CD14-positive monocyte (primary cell): ENCODE data around the gene SGMS1. TPM values are rescaled to one million over a fixed set of nuclear protein-coding genes. Genes with fewer than 3 reads are reported as not detected.

Experiments used
- DNase-seq, 3 donors: peaks; one replicate each; pipeline ENCODE4 v3.0.0-alpha.2; 2011 to 2022
- H2AFZ ChIP-seq: 2 replicates; pipeline ENCODE4 v1.6.0; 2012; ENCODE audit warnings: mild to moderate bottlenecking, low read depth, low read length, inconsistent platforms; ENCODE audit not compliant: insufficient read depth, poor library complexity, severe bottlenecking
- H3K27ac ChIP-seq, 2 donors: 1 replicate in 1 of 2; 2 replicates in 1 of 2; pipeline ENCODE4 v1.5.1; 2012 to 2013; ENCODE audit warnings: low read length in 2 of 2, control low read depth in 1 of 2, inconsistent platforms in 1 of 2, low read depth in 1 of 2, mild to moderate bottlenecking in 1 of 2
- H3K27me3 ChIP-seq, 2 donors: one replicate each; pipeline versions ENCODE4 v1.6.0 to v1.6.1; 2011 to 2013; ENCODE audit warnings: low read length in 2 of 2; ENCODE audit not compliant: control insufficient read depth in 2 of 2, insufficient read depth in 2 of 2
- H3K36me3 ChIP-seq, 2 donors: replicated peaks in 1 of 2; 1 replicate in 1 of 2; 2 replicates in 1 of 2; pipeline versions ENCODE4 v1.5.1 to v1.6.1; 2012 to 2013; ENCODE audit warnings: low read length in 2 of 2, control low read depth in 1 of 2, inconsistent platforms in 1 of 2, mild to moderate bottlenecking in 1 of 2; ENCODE audit not compliant: insufficient read depth in 2 of 2, control insufficient read depth in 1 of 2
- H3K4me1 ChIP-seq, 2 donors: 1 replicate in 1 of 2; 2 replicates in 1 of 2; pipeline versions ENCODE4 v1.5.1 to v1.6.1; 2012 to 2013; ENCODE audit warnings: low read length in 2 of 2, control low read depth in 1 of 2, inconsistent platforms in 1 of 2, mild to moderate bottlenecking in 1 of 2, moderate library complexity in 1 of 2; ENCODE audit not compliant: insufficient read depth in 2 of 2, control insufficient read depth in 1 of 2
- H3K4me2 ChIP-seq: replicated peaks from 2 replicates; pipeline ENCODE3; 2012; ENCODE audit warnings: low read length, moderate library complexity, mild to moderate bottlenecking; ENCODE audit not compliant: poor library complexity, severe bottlenecking; ENCODE audit errors: extremely low read depth
- H3K4me3 ChIP-seq, 3 experiments: fragments of 200-600 bp in 1 of 3; sonication (generic) in 1 of 3; replicated peaks in 1 of 3; 1 replicate in 2 of 3; 2 replicates in 1 of 3; pipeline ENCODE4 v1.5.1; 2011 to 2013; ENCODE audit warnings: low read length in 3 of 3, mild to moderate bottlenecking in 3 of 3, control low read depth in 2 of 3, low read depth in 2 of 3, inconsistent platforms in 1 of 3, moderate library complexity in 1 of 3
- H3K79me2 ChIP-seq: 2 replicates; pipeline ENCODE4 v1.6.0; 2012; ENCODE audit warnings: mild to moderate bottlenecking, control low read depth, inconsistent platforms, low read length, moderate library complexity; ENCODE audit not compliant: insufficient read depth
- H3K9ac ChIP-seq: 2 replicates; pipeline ENCODE4 v1.6.0; 2017; ENCODE audit warnings: low read length, mild to moderate bottlenecking; ENCODE audit not compliant: insufficient read depth, poor library complexity, severe bottlenecking
- H3K9me3 ChIP-seq, 2 donors: replicated peaks in 1 of 2; 1 replicate in 1 of 2; 2 replicates in 1 of 2; pipeline versions ENCODE4 v1.5.1 to v1.6.1; 2012 to 2013; ENCODE audit warnings: low read length in 2 of 2, control low read depth in 1 of 2; ENCODE audit not compliant: control insufficient read depth in 1 of 2, insufficient read depth in 1 of 2
- H4K20me1 ChIP-seq: 2 replicates; pipeline ENCODE4 v1.6.0; 2012; ENCODE audit warnings: mild to moderate bottlenecking, low read length, control low read depth, moderate library complexity; ENCODE audit not compliant: insufficient read depth
- H3K27ac Mint-ChIP-seq, 7 donors: one replicate each; pipeline ENCODE4 v1.8.0; 2020; ENCODE audit warnings: mild to moderate bottlenecking in 7 of 7, mixed read lengths in 7 of 7, moderate library complexity in 6 of 7, inconsistent platforms in 2 of 7
- H3K27me3 Mint-ChIP-seq, 3 donors: one replicate each; pipeline ENCODE4 v1.8.0; 2021 to 2022; ENCODE audit warnings: low read depth in 3 of 3, mild to moderate bottlenecking in 3 of 3, mixed read lengths in 3 of 3, moderate library complexity in 3 of 3, inconsistent platforms in 1 of 3
- H3K36me3 Mint-ChIP-seq, 2 donors: one replicate each; pipeline ENCODE4 v1.8.0; 2020; ENCODE audit warnings: mixed read lengths in 2 of 2, inconsistent platforms in 1 of 2, mild to moderate bottlenecking in 1 of 2
- H3K4me1 Mint-ChIP-seq: one replicate; pipeline ENCODE4 v1.8.0; 2020; ENCODE audit warnings: mild to moderate bottlenecking, mixed read lengths
- H3K4me3 Mint-ChIP-seq, 2 donors: one replicate each; pipeline ENCODE4 v1.8.0; 2020; ENCODE audit warnings: mild to moderate bottlenecking in 2 of 2, mixed read lengths in 2 of 2, moderate library complexity in 1 of 2
- H3K9me3 Mint-ChIP-seq, 7 donors: one replicate each; pipeline ENCODE4 v1.8.0; 2020 to 2022; ENCODE audit warnings: mixed read lengths in 7 of 7, mild to moderate bottlenecking in 6 of 7, moderate library complexity in 6 of 7, inconsistent platforms in 2 of 7
- WGBS: methylation state at CpG from one replicate; pipeline ENCODE4 v1.1.5; 2013; ENCODE audit warnings: missing lambda C conversion rate; ENCODE audit not compliant: insufficient coverage; 5-methylcytosine and 5-hydroxymethylcytosine counted together
- intact Hi-C, 2 donors: fragments of 100-400 bp; cut with micrococcal nuclease; formaldehyde crosslinking; loops; one replicate each; pipeline versions ENCODE4 v1.15.0 to v1.15.1; 2023
- polyA plus RNA-seq, 3 donors: library from polyadenylated mRNA; depleted of rRNA in 1 of 3; unstranded in 2 of 3; stranded (reverse) in 1 of 3; fragments of 300-500 nt in 2 of 3; fragments of >200 nt in 1 of 3; fragmentation: Illumina TruSeq in 2 of 3; gene quantifications; 1 replicate in 2 of 3; 2 replicates in 1 of 3; pipeline ENCODE4 v1.2.3, GENCODE V29; 2012 to 2021
- TF ChIP-seq, protein P1 (sequence below): fragments of 200-600 bp; IDR thresholded peaks from one replicate; pipeline ENCODE4 v1.8.0; 2022; ENCODE audit warnings: antibody characterized with exemption, mild to moderate bottlenecking

The SGMS1 gene
- polyA plus RNA-seq, 3 donors = 19.5 to 20.6 (median 20.4) TPM

DNA sequence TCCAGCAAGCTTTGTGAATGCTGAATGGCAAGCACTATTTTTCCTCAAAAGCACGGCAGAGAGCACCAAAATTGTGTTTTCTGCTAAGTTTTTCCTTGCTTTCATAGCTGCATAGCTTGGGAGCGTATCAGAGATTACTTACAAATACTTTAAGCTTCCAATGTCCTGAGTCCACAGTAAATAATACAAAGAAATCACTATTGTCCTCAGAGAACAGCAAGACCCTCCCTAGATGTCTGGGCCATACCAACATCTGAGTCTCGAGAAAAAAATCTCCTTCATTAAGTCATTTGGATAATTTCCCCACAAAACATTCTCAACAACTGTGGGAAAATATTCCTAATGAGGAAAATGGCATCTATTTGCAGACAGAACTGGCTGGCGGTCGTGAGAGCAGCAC is 41.7 kb downstream of the SGMS1 start:
- H3K27ac Mint-ChIP-seq = no peak overlapping the region
- Histone ChIP-seq H3K4me1 (peaks cover 20 to 24% of the 10 kb centered on the region in 2 donors), H3K27me3 (no peaks in the 10 kb centered on the region), H3K9ac (no peak overlapping the region), H3K4me3 (no peak overlapping the region), H2AFZ (no peak overlapping the region), H3K4me2 (no peak overlapping the region), H3K79me2 (peaks cover 3% of the 10 kb centered on the region), H3K9me3 (no peaks in the 10 kb centered on the region), H3K36me3 (no peaks in the 10 kb centered on the region), H4K20me1 (peaks cover 45% of the 10 kb centered on the region), H3K27ac (no peak overlapping the region)
- 92% methylated on average over 4 of the region's 5 CpGs for WGBS
- no peak overlapping the region for H3K4me3 Mint-ChIP-seq
- TF ChIP-seq, protein P1, sequence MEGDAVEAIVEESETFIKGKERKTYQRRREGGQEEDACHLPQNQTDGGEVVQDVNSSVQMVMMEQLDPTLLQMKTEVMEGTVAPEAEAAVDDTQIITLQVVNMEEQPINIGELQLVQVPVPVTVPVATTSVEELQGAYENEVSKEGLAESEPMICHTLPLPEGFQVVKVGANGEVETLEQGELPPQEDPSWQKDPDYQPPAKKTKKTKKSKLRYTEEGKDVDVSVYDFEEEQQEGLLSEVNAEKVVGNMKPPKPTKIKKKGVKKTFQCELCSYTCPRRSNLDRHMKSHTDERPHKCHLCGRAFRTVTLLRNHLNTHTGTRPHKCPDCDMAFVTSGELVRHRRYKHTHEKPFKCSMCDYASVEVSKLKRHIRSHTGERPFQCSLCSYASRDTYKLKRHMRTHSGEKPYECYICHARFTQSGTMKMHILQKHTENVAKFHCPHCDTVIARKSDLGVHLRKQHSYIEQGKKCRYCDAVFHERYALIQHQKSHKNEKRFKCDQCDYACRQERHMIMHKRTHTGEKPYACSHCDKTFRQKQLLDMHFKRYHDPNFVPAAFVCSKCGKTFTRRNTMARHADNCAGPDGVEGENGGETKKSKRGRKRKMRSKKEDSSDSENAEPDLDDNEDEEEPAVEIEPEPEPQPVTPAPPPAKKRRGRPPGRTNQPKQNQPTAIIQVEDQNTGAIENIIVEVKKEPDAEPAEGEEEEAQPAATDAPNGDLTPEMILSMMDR = no peak
- H3K4me1 Mint-ChIP-seq = peaks cover 44% of the 10 kb centered on the region
- H3K36me3 Mint-ChIP-seq = peaks cover 5 to 17% of the 10 kb centered on the region in 2 donors
- no peaks in the 10 kb centered on the region for H3K27me3 Mint-ChIP-seq
- no peak for DNase-seq
- H3K9me3 Mint-ChIP-seq = no peaks in the 10 kb centered on the region
- intact Hi-C loops = no loop called here

DNA sequence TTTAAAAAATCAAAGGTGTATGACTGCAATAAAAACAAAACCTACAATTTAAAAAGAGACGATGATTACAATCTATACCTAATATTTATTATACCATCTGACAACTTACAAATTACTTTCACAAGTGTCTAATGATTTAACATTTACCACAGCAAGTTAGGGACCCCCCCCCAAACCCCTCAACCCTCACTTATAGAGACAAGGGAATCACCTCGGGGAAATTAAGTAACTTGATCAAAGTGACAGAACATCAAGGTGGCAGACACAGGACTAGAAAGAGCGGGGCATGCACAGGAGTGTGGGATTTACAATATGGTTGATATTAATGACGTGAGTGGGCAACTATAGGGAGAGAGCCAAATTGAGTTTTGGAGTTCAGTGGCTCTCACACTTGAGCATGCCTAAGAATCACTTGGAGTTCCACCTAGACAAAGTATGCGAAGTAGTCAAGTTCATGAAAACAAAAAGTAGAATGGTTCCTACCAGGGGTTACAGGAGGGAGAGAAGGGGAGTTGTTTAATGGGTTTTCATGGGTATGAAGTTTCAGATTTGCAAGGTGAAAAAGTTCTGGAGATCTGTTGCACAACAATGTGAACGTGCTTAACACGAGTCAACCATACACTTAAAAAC is 43.4 kb downstream of the SGMS1 start:
- WGBS = 100% methylated on average over 4 of the region's 7 CpGs
- peaks cover 39% of the 10 kb centered on the region for H3K4me1 Mint-ChIP-seq
- H3K36me3 Mint-ChIP-seq = peaks cover 5 to 20% of the 10 kb centered on the region in 2 donors

More for the DNA sequence above, 43.4 kb downstream of the SGMS1 start:
- H3K27ac ChIP-seq = no peak overlapping the region
- peaks cover 49% of the 10 kb centered on the region for H4K20me1 ChIP-seq
- no peaks in the 10 kb centered on the region for H3K9me3 ChIP-seq
- Mint-ChIP-seq H3K27ac (peak overlapping the region in 1 of 7 donors; percentile 27), H3K4me3 (no peak overlapping the region), H3K27me3 (no peaks in the 10 kb centered on the region), H3K9me3 (no peaks in the 10 kb centered on the region)
- peaks cover 8% of the 10 kb centered on the region for H3K79me2 ChIP-seq
- DNase-seq = no peak
- TF ChIP-seq, protein P1 = no peak
- no peak overlapping the region for H3K4me3 ChIP-seq
- H3K4me2 ChIP-seq = no peak overlapping the region
- intact Hi-C loops = no loop called here
- peaks cover 14 to 17% of the 10 kb centered on the region in 2 donors for H3K4me1 ChIP-seq
- H3K9ac ChIP-seq = no peak overlapping the region
- H3K27me3 ChIP-seq = no peaks in the 10 kb centered on the region
- no peak overlapping the region for H2AFZ ChIP-seq
- H3K36me3 ChIP-seq = no peaks in the 10 kb centered on the region
